ENCODE results near the gene MEIG1. TPM values are rescaled to one million over a fixed set of nuclear protein-coding genes. Genes with fewer than 3 reads are reported as not detected.

The MEIG1 gene
- total RNA-seq, result not detected

DNA sequence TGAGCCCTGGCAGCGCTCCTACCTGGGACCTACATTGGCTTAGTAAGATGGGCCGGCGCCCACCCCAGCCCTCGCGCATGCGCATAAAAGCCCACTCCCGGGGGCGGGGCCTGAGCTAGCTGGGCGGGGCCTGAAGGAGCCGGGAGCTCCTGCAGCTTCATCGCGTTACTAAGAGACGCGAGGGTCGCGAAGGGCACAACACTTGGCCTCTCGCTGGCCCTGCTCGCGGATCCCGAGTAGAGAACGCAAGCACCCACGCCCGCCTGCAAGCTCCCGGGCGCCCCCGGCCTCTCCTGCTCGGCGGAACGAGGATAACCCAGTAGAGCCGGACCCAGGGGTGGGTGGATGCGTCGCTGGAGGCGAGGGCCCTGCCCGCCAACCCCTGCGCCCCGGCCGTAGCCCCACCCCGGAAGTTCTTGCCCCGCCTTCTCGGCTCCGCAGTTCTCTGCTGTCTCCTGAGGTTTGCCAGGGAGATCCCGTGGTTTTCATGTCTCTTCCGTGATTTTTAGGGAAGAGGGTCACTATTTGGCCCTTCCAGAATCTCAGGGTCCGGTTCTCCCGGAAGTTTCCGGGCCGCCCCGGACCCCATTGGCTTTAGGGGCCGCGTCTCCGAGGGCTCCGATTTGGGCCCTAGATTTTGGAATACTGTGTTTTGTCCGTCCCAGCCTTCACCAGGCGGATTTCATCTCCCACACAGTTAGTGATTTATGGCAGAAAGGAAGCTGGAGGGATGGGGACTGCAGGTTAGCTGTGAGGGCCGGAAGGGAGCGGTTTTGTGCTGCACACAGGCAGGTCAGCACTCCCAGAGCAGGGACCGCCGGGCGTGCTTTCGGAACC, at the start of gene MEIG1:
Gene MEIG1, plus strand, starts transcription at position 168 of the 837 bp plus-strand sequence. CDS start 7,081 bp downstream, outside the sequence.
- Mint-ChIP-seq H3K27me3 (ENCODE audit: low read depth) (no peaks in the 10 kb centered on the region), H3K36me3 (ENCODE audit: low read depth) (peaks cover 7% of the 10 kb centered on the region), H3K9me3 (ENCODE audit: insufficient read depth) (no peaks in the 10 kb centered on the region), H3K4me1 (ENCODE audit: low read depth) (peaks cover 45% of the 10 kb centered on the region), H3K4me3 (peak within 1 kb of the TSS; percentile 95), H3K27ac (peak within 1 kb of the TSS; percentile 99)
- peak; percentile 93 for ATAC-seq
- DNase-seq, result peak; percentile 92
- POLR2A ChIA-PET, result interaction anchor here (0.7 to 2.4 kb wide), 7 partner anchors 13 to 774 kb away, joined by 3 to 11 read pairs (median 5); partner anchors contain the start of genes CDNF, HSPA14, MSANTD7 and NMT2
- CTCF ChIA-PET, result interaction anchor here (0.7 to 1.6 kb wide), 9 partner anchors 9 to 409 kb away, joined by 3 to 7 read pairs (median 3); partner anchors contain the start of gene CDNF

DNA sequence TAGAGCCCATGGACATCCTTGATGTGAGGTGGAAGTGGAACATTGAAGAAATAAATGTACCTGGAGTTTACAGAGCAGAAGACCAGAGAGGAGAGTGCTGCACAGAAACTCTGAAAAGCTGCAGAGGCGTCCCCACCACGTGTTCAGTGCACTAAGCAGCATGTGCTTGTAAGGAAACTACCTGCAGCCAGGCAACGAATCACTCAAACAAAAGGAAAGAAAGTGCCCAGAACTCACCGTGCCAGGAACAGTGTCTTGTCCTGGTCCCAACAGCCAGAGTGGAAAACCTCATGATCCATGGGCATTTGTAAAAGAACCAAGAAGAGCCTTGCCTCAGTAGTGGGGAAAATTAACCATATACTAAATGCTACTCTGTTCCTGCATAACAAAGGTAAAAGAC, 48.2 kb upstream of the MEIG1 start:
- Mint-ChIP-seq H3K9me3 (ENCODE audit: insufficient read depth) (peaks cover 13% of the 10 kb centered on the region), H3K4me1 (ENCODE audit: low read depth) (peaks cover 22% of the 10 kb centered on the region), H3K36me3 (ENCODE audit: low read depth) (peaks cover 95% of the 10 kb centered on the region), H3K27me3 (ENCODE audit: low read depth) (no peaks in the 10 kb centered on the region), H3K4me3 (no peak overlapping the region), H3K27ac (peak overlapping the region; percentile 11)
- ChIA-PET POLR2A (interaction anchor here (0.6 kb wide), 1 partner anchor 74 kb away, joined by 3 read pairs; no protein-coding TSS in a partner anchor), CTCF (no interaction called here)
- no peak for DNase-seq
- ATAC-seq, result no peak

- Mint-ChIP-seq H3K27me3 (ENCODE audit: low read depth) (no peaks in the 10 kb centered on the region), H3K36me3 (ENCODE audit: low read depth) (peaks cover 98% of the 10 kb centered on the region), H3K4me3 (no peak overlapping the region), H3K27ac (no peak overlapping the region), H3K9me3 (ENCODE audit: insufficient read depth) (peaks cover 18% of the 10 kb centered on the region), H3K4me1 (ENCODE audit: low read depth) (peaks cover 22% of the 10 kb centered on the region)
- ChIA-PET POLR2A (no interaction called here), CTCF (no interaction called here)
- DNase-seq (no peak), ATAC-seq (no peak)
Measured at GRCh38 chr10:14911801-14912200, 47.4 kb upstream of the MEIG1 start.

GRCh38 chr10:14916600-14916999, 42.6 kb upstream of the MEIG1 start:
- Mint-ChIP-seq H3K4me1 (ENCODE audit: low read depth) (peaks cover 20% of the 10 kb centered on the region), H3K9me3 (ENCODE audit: insufficient read depth) (peaks cover 27% of the 10 kb centered on the region), H3K36me3 (ENCODE audit: low read depth) (peaks cover 96% of the 10 kb centered on the region), H3K27me3 (ENCODE audit: low read depth) (no peaks in the 10 kb centered on the region), H3K27ac (no peak overlapping the region), H3K4me3 (no peak overlapping the region)
- DNase-seq (no peak), ATAC-seq (no peak)
- POLR2A ChIA-PET, result no interaction called here
- CTCF ChIA-PET, result no interaction called here

DNA sequence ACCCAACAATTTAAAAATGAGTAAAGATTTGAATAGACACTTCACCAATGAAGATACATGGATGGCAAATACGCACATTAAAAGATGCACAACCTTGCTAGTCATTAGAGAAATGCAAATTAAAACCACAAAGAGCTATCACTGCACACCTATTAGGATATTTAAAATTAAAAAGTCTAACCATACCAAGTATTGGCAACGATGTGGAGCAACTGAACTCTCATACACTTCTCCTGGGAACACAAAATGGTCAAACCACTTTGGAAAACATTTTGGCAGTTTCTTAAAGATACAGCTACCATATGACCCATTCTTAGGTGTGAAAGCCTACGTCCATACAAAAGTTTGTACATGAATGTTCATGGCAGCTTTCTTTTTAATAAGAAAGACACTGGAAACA, 41.4 kb upstream of the MEIG1 start:
- POLR2A ChIA-PET, result no interaction called here
- no peaks in the 10 kb centered on the region for H3K27me3 Mint-ChIP-seq (ENCODE audit: low read depth)
- DNase-seq, result no peak
- peaks cover 20% of the 10 kb centered on the region for H3K4me1 Mint-ChIP-seq (ENCODE audit: low read depth)
- no peak overlapping the region for H3K27ac Mint-ChIP-seq
- peaks cover 96% of the 10 kb centered on the region for H3K36me3 Mint-ChIP-seq (ENCODE audit: low read depth)
- CTCF ChIA-PET, result no interaction called here
- H3K4me3 Mint-ChIP-seq, result no peak overlapping the region
- H3K9me3 Mint-ChIP-seq (ENCODE audit: insufficient read depth), result peaks cover 27% of the 10 kb centered on the region
- ATAC-seq, result no peak

DNA sequence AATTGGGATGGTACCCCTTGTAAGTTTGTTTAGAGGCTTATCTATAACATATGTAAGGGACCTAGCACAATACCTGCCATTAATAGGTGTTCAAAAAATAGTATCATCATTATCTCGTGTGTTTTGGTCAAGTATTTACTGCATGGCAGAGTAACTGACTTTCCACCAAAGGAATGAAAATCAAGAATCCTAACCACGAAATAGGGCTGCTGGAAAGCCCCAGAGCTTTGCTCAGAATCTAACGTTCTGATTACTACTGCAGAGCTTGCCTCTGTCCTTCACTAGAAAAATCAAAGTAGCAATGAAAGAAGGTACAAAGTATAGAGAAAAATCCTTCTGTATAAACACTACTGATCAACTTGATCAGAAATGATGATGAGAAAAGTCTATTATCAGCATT, 40.2 kb upstream of the MEIG1 start:
- no peak overlapping the region for H3K27ac Mint-ChIP-seq
- peaks cover 96% of the 10 kb centered on the region for H3K36me3 Mint-ChIP-seq (ENCODE audit: low read depth)
- H3K9me3 Mint-ChIP-seq (ENCODE audit: insufficient read depth), result peaks cover 27% of the 10 kb centered on the region
- H3K4me1 Mint-ChIP-seq (ENCODE audit: low read depth), result peaks cover 15% of the 10 kb centered on the region
- no peaks in the 10 kb centered on the region for H3K27me3 Mint-ChIP-seq (ENCODE audit: low read depth)
- no peak overlapping the region for H3K4me3 Mint-ChIP-seq
- ATAC-seq (no peak), DNase-seq (no peak)
- POLR2A ChIA-PET, result no interaction called here
- CTCF ChIA-PET, result no interaction called here

GRCh38 chr10:14924013-14924412, 35.2 kb upstream of the MEIG1 start:
- H3K36me3 Mint-ChIP-seq (ENCODE audit: low read depth), result peaks cover 81% of the 10 kb centered on the region
- no peak overlapping the region for H3K4me3 Mint-ChIP-seq
- H3K9me3 Mint-ChIP-seq (ENCODE audit: insufficient read depth), result no peaks in the 10 kb centered on the region
- ChIA-PET POLR2A (interaction anchor here (0.5 to 1.4 kb wide), 2 partner anchors 24 to 471 kb away, joined by 3 read pairs; no protein-coding TSS in a partner anchor), CTCF (interaction anchor here (1.0 to 1.7 kb wide), 2 partner anchors 20 to 30 kb away, joined by 4 to 5 read pairs; partner anchors contain the start of gene DCLRE1C)
- H3K4me1 Mint-ChIP-seq (ENCODE audit: low read depth), result no peaks in the 10 kb centered on the region
- no peaks in the 10 kb centered on the region for H3K27me3 Mint-ChIP-seq (ENCODE audit: low read depth)
- DNase-seq (no peak), ATAC-seq (no peak)
- H3K27ac Mint-ChIP-seq, result no peak overlapping the region

DNA sequence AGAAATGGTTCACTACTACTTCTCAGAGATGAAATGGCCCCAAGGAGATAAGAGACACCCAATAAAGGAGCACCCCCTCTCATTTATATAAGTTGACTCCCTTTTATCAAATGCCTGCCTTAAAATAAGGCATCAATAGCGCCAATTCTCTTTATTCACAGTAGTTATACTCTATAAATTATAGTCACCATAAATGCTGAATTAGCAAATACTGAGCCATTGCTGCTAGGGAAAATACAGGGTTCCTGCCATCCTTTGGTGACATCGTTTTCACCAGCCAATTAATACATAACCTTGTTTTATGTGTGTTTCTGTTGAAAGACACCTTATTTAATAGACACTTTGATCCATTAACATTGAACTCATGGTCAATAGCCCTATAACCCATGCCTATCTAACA, 33.9 kb upstream of the MEIG1 start:
- Mint-ChIP-seq H3K27ac (no peak overlapping the region), H3K36me3 (ENCODE audit: low read depth) (peaks cover 75% of the 10 kb centered on the region), H3K27me3 (ENCODE audit: low read depth) (no peaks in the 10 kb centered on the region), H3K4me3 (no peak overlapping the region), H3K4me1 (ENCODE audit: low read depth) (no peaks in the 10 kb centered on the region), H3K9me3 (ENCODE audit: insufficient read depth) (no peaks in the 10 kb centered on the region)
- ATAC-seq, result no peak
- POLR2A ChIA-PET, result no interaction called here
- no peak for DNase-seq
- CTCF ChIA-PET, result no interaction called here

DNA sequence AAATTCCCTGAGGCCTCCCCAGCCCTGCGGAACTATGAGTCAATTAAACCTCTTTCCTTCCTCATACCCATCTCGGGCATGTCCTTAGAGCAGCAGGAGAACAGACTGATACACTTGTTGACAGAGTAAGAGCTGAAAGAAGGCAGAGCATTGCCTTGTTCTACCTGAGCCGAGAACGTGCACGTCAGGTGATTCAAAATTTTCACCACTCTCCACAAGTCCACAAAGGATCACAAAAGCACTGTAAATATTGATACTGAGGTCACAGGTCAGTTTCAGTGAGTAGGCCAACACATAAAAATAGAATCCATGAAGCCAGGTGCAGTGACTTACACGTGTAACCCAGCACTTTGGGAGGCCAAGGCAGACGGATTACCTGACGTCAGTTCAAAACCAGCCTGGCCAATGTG, 33.1 kb upstream of the MEIG1 start:
- Mint-ChIP-seq H3K27me3 (ENCODE audit: low read depth) (no peaks in the 10 kb centered on the region), H3K27ac (no peak overlapping the region), H3K4me3 (no peak overlapping the region), H3K4me1 (ENCODE audit: low read depth) (no peaks in the 10 kb centered on the region), H3K36me3 (ENCODE audit: low read depth) (peaks cover 73% of the 10 kb centered on the region), H3K9me3 (ENCODE audit: insufficient read depth) (no peaks in the 10 kb centered on the region)
- no peak for ATAC-seq
- CTCF ChIA-PET, result no interaction called here
- no peak for DNase-seq
- POLR2A ChIA-PET, result interaction anchor here (0.6 kb wide), 1 partner anchor 25 kb away, joined by 3 read pairs; no protein-coding TSS in a partner anchor

- H3K27me3 Mint-ChIP-seq (ENCODE audit: low read depth), result no peaks in the 10 kb centered on the region
- peak overlapping the region; percentile 40 for H3K27ac Mint-ChIP-seq
- CTCF ChIA-PET, result no interaction called here
- POLR2A ChIA-PET, result interaction anchor here (0.6 kb wide), 1 partner anchor 26 kb away, joined by 3 read pairs; no protein-coding TSS in a partner anchor
- H3K4me1 Mint-ChIP-seq (ENCODE audit: low read depth), result no peaks in the 10 kb centered on the region
- H3K9me3 Mint-ChIP-seq (ENCODE audit: insufficient read depth), result no peaks in the 10 kb centered on the region
- no peak overlapping the region for H3K4me3 Mint-ChIP-seq
- H3K36me3 Mint-ChIP-seq (ENCODE audit: low read depth), result peaks cover 72% of the 10 kb centered on the region
- DNase-seq (no peak), ATAC-seq (no peak)
Measured at GRCh38 chr10:14926722-14927416, 32.3 kb upstream of the MEIG1 start.

DNA sequence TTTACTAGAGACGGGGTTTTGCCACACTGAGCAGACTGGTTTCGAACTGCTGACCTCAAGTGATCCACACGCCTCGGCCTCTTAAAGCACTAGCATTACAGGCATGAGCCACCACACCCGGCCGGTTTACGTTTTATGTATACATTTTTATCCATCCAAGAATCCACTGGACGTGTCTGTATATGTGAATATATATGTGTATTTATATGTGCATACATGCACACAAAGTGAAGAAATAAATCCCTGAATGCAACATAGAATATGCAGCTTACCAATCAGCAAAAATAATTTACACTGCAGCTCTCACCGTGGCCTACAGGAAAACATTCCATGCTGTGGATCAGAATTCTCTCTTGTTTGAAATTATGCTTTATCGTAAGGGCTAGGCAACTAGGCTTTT, 28.6 kb upstream of the MEIG1 start:
- no peak for ATAC-seq
- Mint-ChIP-seq H3K4me3 (no peak overlapping the region), H3K27me3 (ENCODE audit: low read depth) (no peaks in the 10 kb centered on the region), H3K36me3 (ENCODE audit: low read depth) (peaks cover 69% of the 10 kb centered on the region), H3K9me3 (ENCODE audit: insufficient read depth) (no peaks in the 10 kb centered on the region), H3K4me1 (ENCODE audit: low read depth) (no peaks in the 10 kb centered on the region), H3K27ac (no peak overlapping the region)
- CTCF ChIA-PET, result no interaction called here
- DNase-seq, result no peak
- POLR2A ChIA-PET, result interaction anchor here (0.6 kb wide), 1 partner anchor 272 kb away, joined by 3 read pairs; no protein-coding TSS in a partner anchor

- H3K27ac Mint-ChIP-seq, result no peak overlapping the region
- no peaks in the 10 kb centered on the region for H3K9me3 Mint-ChIP-seq (ENCODE audit: insufficient read depth)
- H3K27me3 Mint-ChIP-seq (ENCODE audit: low read depth), result no peaks in the 10 kb centered on the region
- POLR2A ChIA-PET, result no interaction called here
- DNase-seq, result no peak
- H3K36me3 Mint-ChIP-seq (ENCODE audit: low read depth), result peaks cover 57% of the 10 kb centered on the region
- CTCF ChIA-PET, result no interaction called here
- no peak for ATAC-seq
- H3K4me3 Mint-ChIP-seq, result no peak overlapping the region
- peaks cover 17% of the 10 kb centered on the region for H3K4me1 Mint-ChIP-seq (ENCODE audit: low read depth)
Measured at GRCh38 chr10:14936584-14936983, 22.6 kb upstream of the MEIG1 start.
